ENCODE measurements around the gene ANKRD35. TPM values are rescaled to one million over a fixed set of nuclear protein-coding genes. Genes with fewer than 3 reads are reported as not detected.

The ANKRD35 gene
- total and polyA plus RNA-seq, 10 of the 15 experiments (the other 5 are each of a cell fraction or from before 2014, with no cell fraction given), result 0.01 to 0.08 TPM; not detected in 8

DNA sequence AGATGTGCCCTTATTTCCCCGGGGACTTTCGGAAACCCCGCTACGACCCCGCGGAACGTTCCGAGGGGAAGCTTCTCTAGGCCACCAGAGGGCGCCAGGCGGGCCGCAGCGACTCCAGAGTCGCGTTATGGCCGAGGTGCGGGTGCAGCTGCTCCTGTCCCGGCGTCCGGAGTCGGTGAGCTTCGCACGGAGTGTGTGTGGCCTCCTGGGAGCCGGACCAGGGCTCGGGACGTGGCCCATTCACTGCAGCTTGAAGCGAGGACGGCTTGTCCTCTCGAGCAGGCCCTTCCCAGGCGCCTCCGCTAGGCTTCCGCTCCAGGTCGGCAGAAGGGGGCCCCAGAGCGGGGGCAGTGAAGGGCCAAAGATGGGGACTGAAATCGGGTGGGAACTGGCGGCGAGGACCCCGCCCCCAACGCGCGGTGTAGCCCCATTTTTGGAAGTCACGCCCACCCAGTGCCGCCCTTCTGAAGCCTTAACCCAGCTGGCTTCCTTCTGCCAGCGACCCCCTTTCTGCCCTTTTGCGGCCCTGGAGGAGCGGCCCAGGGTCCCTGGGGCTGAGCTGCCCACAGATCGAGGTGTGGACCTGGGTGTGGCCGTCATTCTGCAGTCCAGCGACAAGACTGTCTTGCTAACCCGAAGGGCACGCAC, 40.0 kb downstream of the ANKRD35 start, which contains the start of gene NUDT17 (continued):
- peak; percentile 66; the same call in 1 of the 2 replicates for TF ChIP-seq BACH1 (IDR thresholded peaks at IDR 0.05; ENCODE audit: borderline replicate concordance)
- TF ChIP-seq CBX5 (IDR thresholded peaks at IDR 0.05; ENCODE audit: low read depth), result no peak
- TF ChIP-seq IRF4 (IDR thresholded peaks at IDR 0.05; ENCODE audit: low read depth, low read length), result peak; percentile 4; the same call in 1 of the 2 replicates
- no peak for TF ChIP-seq STAT1 (conservative IDR thresholded peaks at IDR 0.05)
- 0 out of 2 replicates have a peak, but pooled peaks have one; percentile 72 for TF ChIP-seq ZNF207 (IDR thresholded peaks at IDR 0.05; ENCODE audit: borderline replicate concordance)
- TF ChIP-seq CBFB (IDR thresholded peaks at IDR 0.05; ENCODE audit: low read depth), result peak; percentile 72; the same call in 1 of the 2 replicates
- peak; percentile 48; the same call in 1 of the 2 replicates for TF ChIP-seq NR2F1 (conservative IDR thresholded peaks at IDR 0.05)
- TF ChIP-seq, protein P1, sequence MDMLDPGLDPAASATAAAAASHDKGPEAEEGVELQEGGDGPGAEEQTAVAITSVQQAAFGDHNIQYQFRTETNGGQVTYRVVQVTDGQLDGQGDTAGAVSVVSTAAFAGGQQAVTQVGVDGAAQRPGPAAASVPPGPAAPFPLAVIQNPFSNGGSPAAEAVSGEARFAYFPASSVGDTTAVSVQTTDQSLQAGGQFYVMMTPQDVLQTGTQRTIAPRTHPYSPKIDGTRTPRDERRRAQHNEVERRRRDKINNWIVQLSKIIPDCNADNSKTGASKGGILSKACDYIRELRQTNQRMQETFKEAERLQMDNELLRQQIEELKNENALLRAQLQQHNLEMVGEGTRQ (IDR thresholded peaks at IDR 0.05; ENCODE audit: borderline replicate concordance, low read depth, low read length), result no peak
- TF ChIP-seq SRF (IDR thresholded peaks at IDR 0.05; ENCODE audit: low read depth in 2 of 2, low read length in 2 of 2), result no peak
- TF ChIP-seq, protein P2, sequence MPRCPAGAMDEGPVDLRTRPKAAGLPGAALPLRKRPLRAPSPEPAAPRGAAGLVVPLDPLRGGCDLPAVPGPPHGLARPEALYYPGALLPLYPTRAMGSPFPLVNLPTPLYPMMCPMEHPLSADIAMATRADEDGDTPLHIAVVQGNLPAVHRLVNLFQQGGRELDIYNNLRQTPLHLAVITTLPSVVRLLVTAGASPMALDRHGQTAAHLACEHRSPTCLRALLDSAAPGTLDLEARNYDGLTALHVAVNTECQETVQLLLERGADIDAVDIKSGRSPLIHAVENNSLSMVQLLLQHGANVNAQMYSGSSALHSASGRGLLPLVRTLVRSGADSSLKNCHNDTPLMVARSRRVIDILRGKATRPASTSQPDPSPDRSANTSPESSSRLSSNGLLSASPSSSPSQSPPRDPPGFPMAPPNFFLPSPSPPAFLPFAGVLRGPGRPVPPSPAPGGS (IDR thresholded peaks at IDR 0.05; ENCODE audit: borderline replicate concordance, insufficient read depth, low read depth, low read length, poor library complexity, severe bottlenecking), result peak; percentile 60
- TF ChIP-seq POLR2AphosphoS2 (IDR thresholded peaks at IDR 0.05; ENCODE audit: low read depth, low read length), result 0 out of 2 replicates have a peak, but pooled peaks have one; percentile 52
- no peak for TF ChIP-seq HDAC2 (IDR thresholded peaks at IDR 0.05)
- TF ChIP-seq YBX1 (IDR thresholded peaks at IDR 0.05), result no peak
- no peak for TF ChIP-seq RCOR1 (conservative IDR thresholded peaks at IDR 0.05; ENCODE audit: low read depth, low read length)
- TF ChIP-seq EGR1 (IDR thresholded peaks at IDR 0.05; ENCODE audit: borderline replicate concordance in 1 of 2, low read depth in 2 of 2, low read length in 2 of 2), result peak in 1 of 2 experiments; percentile 46; a peak in 1 of 3 replicates
- TF ChIP-seq TARDBP (IDR thresholded peaks at IDR 0.05; ENCODE audit: borderline replicate concordance), result no peak
- TF ChIP-seq, protein P3, sequence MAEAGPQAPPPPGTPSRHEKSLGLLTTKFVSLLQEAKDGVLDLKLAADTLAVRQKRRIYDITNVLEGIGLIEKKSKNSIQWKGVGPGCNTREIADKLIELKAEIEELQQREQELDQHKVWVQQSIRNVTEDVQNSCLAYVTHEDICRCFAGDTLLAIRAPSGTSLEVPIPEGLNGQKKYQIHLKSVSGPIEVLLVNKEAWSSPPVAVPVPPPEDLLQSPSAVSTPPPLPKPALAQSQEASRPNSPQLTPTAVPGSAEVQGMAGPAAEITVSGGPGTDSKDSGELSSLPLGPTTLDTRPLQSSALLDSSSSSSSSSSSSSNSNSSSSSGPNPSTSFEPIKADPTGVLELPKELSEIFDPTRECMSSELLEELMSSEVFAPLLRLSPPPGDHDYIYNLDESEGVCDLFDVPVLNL (IDR thresholded peaks at IDR 0.05; ENCODE audit: low read depth, low read length), result no peak
- TF ChIP-seq, protein P4, sequence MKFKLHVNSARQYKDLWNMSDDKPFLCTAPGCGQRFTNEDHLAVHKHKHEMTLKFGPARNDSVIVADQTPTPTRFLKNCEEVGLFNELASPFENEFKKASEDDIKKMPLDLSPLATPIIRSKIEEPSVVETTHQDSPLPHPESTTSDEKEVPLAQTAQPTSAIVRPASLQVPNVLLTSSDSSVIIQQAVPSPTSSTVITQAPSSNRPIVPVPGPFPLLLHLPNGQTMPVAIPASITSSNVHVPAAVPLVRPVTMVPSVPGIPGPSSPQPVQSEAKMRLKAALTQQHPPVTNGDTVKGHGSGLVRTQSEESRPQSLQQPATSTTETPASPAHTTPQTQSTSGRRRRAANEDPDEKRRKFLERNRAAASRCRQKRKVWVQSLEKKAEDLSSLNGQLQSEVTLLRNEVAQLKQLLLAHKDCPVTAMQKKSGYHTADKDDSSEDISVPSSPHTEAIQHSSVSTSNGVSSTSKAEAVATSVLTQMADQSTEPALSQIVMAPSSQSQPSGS (IDR thresholded peaks at IDR 0.05; ENCODE audit: low read length), result no peak
- TF ChIP-seq NR2C1 (IDR thresholded peaks at IDR 0.05), result 0 out of 2 replicates have a peak, but pooled peaks have one; percentile 5
- TF ChIP-seq, protein P5, sequence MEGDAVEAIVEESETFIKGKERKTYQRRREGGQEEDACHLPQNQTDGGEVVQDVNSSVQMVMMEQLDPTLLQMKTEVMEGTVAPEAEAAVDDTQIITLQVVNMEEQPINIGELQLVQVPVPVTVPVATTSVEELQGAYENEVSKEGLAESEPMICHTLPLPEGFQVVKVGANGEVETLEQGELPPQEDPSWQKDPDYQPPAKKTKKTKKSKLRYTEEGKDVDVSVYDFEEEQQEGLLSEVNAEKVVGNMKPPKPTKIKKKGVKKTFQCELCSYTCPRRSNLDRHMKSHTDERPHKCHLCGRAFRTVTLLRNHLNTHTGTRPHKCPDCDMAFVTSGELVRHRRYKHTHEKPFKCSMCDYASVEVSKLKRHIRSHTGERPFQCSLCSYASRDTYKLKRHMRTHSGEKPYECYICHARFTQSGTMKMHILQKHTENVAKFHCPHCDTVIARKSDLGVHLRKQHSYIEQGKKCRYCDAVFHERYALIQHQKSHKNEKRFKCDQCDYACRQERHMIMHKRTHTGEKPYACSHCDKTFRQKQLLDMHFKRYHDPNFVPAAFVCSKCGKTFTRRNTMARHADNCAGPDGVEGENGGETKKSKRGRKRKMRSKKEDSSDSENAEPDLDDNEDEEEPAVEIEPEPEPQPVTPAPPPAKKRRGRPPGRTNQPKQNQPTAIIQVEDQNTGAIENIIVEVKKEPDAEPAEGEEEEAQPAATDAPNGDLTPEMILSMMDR (IDR thresholded peaks at IDR 0.05 in 2 of 3, conservative IDR thresholded peaks at IDR 0.05 in 1 of 3; ENCODE audit: control insufficient read depth in 2 of 3, extremely low read depth in 1 of 3, insufficient read depth in 1 of 3, low read depth in 3 of 3, low read length in 3 of 3), result peak; percentile 87 to 94 (median 92)
- no peak; the same call in 1 of the 2 replicates for TF ChIP-seq TBL1XR1 (IDR thresholded peaks at IDR 0.05; ENCODE audit: low read depth, low read length)
- TF ChIP-seq WRNIP1 (IDR thresholded peaks at IDR 0.05; ENCODE audit: borderline replicate concordance, low read depth, low read length), result no peak
- TF ChIP-seq GATAD2B (conservative IDR thresholded peaks at IDR 0.05; ENCODE audit: low read depth), result no peak; the same call in 1 of the 2 replicates
- TF ChIP-seq STAT3 (IDR thresholded peaks at IDR 0.05; ENCODE audit: low read depth, low read length), result no peak
- TF ChIP-seq ZNF24 (IDR thresholded peaks at IDR 0.05), result no peak

All from GM12878 (cell line).